Vagina (tissue), 2 donors: Measurements from ENCODE around the gene ACAA1. TPM values are rescaled to one million over a fixed set of nuclear protein-coding genes. Genes with fewer than 3 reads are reported as not detected.

Source experiments
- DNase-seq, 2 donors: peaks; one replicate each; pipeline ENCODE4 v3.0.0-alpha.2; 2017; ENCODE audit errors: extremely low spot score in 2 of 2
- H3K27ac ChIP-seq: fragments of 200-600 bp; sonication (generic); one replicate; pipeline ENCODE4 v1.5.1; 2019
- H3K27me3 ChIP-seq: fragments of 200-600 bp; sonication (generic); one replicate; pipeline ENCODE4 v1.5.1; 2019
- H3K36me3 ChIP-seq, 2 donors: fragments of 200-600 bp; sonication (generic); one replicate each; pipeline ENCODE4 v1.5.1; 2017 to 2019
- H3K4me1 ChIP-seq: fragments of 200-600 bp; sonication (generic); one replicate; pipeline ENCODE4 v1.5.1; 2019
- H3K4me3 ChIP-seq, 2 donors: fragments of 200-600 bp; sonication (generic); 1 replicate in 1 of 2; 2 replicates in 1 of 2; pipeline ENCODE4 v1.5.1; 2016 to 2019
- H3K9me3 ChIP-seq: fragments of 200-600 bp; sonication (generic); one replicate; pipeline ENCODE4 v1.5.1; 2019
- POLR2A ChIP-seq, 2 donors: fragments of 450-650 bp; IDR thresholded peaks; one replicate each; pipeline ENCODE4 v1.6.1; 2017; ENCODE audit warnings: antibody characterized with exemption in 2 of 2, mild to moderate bottlenecking in 2 of 2, moderate library complexity in 2 of 2
- POLR2AphosphoS5 ChIP-seq, 2 donors: sonication (generic); formaldehyde crosslinking; IDR thresholded peaks; one replicate each; pipeline ENCODE4 v1.9.0; 2017; ENCODE audit warnings: antibody characterized with exemption in 2 of 2, mild to moderate bottlenecking in 2 of 2, low read depth in 1 of 2; ENCODE audit not compliant: insufficient read depth in 1 of 2
- intact Hi-C: fragments of 100-400 bp; cut with DNase I; formaldehyde crosslinking; loops from one replicate; pipeline ENCODE4 v1.15.1; 2023
- total RNA-seq: library from RNA; depleted of rRNA; stranded (reverse); fragments of >200 nt; gene quantifications from one replicate; pipeline ENCODE4 v1.2.3, GENCODE V29; 2016
- TF ChIP-seq, protein P1 (sequence below), 3 experiments: fragments of 450-650 bp in 2 of 3; fragments of 200-600 bp in 1 of 3; sonication (generic) in 1 of 3; IDR thresholded peaks; one replicate each; pipeline ENCODE4 v1.5.1; 2017 to 2019; ENCODE audit warnings: antibody characterized with exemption in 3 of 3, mild to moderate bottlenecking in 2 of 3, moderate library complexity in 2 of 3

ACAA1 gene, protein sequence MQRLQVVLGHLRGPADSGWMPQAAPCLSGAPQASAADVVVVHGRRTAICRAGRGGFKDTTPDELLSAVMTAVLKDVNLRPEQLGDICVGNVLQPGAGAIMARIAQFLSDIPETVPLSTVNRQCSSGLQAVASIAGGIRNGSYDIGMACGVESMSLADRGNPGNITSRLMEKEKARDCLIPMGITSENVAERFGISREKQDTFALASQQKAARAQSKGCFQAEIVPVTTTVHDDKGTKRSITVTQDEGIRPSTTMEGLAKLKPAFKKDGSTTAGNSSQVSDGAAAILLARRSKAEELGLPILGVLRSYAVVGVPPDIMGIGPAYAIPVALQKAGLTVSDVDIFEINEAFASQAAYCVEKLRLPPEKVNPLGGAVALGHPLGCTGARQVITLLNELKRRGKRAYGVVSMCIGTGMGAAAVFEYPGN
- 53.0 TPM for total RNA-seq

DNA sequence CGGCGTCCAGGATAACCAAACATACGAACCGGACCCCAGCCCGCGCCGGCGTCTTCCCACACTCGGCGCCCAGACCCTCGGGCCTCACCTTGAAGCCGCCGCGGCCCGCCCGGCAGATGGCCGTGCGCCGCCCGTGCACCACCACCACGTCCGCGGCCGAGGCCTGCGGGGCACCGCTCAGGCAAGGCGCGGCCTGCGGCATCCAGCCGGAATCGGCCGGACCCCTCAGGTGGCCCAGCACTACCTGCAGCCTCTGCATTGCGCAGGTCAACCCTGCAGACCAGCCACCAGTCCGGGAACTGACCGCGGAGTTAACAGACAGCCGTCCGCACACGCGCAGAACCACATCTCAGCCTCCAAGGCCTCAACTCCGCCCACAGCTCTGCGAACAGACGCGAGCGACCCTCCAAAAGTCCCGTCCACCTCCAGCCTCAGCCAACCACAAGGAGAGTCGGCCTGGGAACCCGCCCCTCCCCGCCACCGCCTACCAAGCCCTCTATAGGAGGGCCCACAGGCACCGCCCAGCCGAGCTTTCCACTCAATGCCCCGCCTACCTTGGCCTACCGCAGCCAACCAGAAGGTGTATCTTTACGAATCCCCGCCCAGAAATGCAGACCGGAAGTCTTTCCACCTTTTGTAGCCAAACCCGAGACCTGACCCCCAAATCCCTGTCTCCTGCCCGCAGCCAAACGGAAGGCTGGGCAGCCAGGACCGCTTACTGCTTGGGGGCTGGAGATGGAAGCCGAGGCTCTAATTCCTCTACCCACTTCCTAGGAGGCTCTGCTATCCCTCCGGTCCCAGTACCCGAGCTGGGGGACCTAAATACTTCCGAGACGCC is at the start of gene ACAA1:
TSS of gene ACAA1 (minus strand) at position 351 of the 838 bp plus-strand sequence. CDS start at position 259, 92 bp downstream.
- H3K4me1 ChIP-seq: peaks cover 61% of the 10 kb centered on the region
- H3K9me3 ChIP-seq: no peaks in the 10 kb centered on the region
- H3K27me3 ChIP-seq: no peaks in the 10 kb centered on the region
- TF ChIP-seq POLR2A (IDR thresholded peaks at IDR 0.05) (peak in 1 of 2 donors; percentile 91), POLR2AphosphoS5 (IDR thresholded peaks at IDR 0.05; ENCODE audit: insufficient read depth in 1 of 2, low read depth in 1 of 2) (peak; percentile 97)
- TF ChIP-seq, protein P1, sequence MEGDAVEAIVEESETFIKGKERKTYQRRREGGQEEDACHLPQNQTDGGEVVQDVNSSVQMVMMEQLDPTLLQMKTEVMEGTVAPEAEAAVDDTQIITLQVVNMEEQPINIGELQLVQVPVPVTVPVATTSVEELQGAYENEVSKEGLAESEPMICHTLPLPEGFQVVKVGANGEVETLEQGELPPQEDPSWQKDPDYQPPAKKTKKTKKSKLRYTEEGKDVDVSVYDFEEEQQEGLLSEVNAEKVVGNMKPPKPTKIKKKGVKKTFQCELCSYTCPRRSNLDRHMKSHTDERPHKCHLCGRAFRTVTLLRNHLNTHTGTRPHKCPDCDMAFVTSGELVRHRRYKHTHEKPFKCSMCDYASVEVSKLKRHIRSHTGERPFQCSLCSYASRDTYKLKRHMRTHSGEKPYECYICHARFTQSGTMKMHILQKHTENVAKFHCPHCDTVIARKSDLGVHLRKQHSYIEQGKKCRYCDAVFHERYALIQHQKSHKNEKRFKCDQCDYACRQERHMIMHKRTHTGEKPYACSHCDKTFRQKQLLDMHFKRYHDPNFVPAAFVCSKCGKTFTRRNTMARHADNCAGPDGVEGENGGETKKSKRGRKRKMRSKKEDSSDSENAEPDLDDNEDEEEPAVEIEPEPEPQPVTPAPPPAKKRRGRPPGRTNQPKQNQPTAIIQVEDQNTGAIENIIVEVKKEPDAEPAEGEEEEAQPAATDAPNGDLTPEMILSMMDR (IDR thresholded peaks at IDR 0.05): peak in 1 of 3 experiments; percentile 36
- H3K36me3 ChIP-seq: peaks cover 0 to 22% of the 10 kb centered on the region in 2 donors
- intact Hi-C loops: loop anchor here (10.0 kb wide), 2 partner anchors 208 to 318 kb away; partner anchors contain the start of genes ACVR2B and XYLB
- peak within 1 kb of the TSS; percentile 80 to 85 for H3K4me3 ChIP-seq
- peak within 1 kb of the TSS; percentile 92 for H3K27ac ChIP-seq
- peak; percentile 98 to 100 for DNase-seq

- TF ChIP-seq, protein P1 (IDR thresholded peaks at IDR 0.05): no peak
- no peak for TF ChIP-seq POLR2A (IDR thresholded peaks at IDR 0.05)
- no peak for TF ChIP-seq POLR2AphosphoS5 (IDR thresholded peaks at IDR 0.05; ENCODE audit: insufficient read depth in 1 of 2, low read depth in 1 of 2)
- Histone ChIP-seq H3K27ac (no peak overlapping the region), H3K36me3 (no peaks in the 10 kb centered on the region), H3K4me3 (no peak overlapping the region), H3K9me3 (no peaks in the 10 kb centered on the region), H3K27me3 (no peaks in the 10 kb centered on the region), H3K4me1 (peaks cover 19% of the 10 kb centered on the region)
- no peak for DNase-seq
- intact Hi-C loops: no loop called here
Measured at GRCh38 chr3:38177181-38177580, 40.3 kb upstream of the ACAA1 start.

DNA sequence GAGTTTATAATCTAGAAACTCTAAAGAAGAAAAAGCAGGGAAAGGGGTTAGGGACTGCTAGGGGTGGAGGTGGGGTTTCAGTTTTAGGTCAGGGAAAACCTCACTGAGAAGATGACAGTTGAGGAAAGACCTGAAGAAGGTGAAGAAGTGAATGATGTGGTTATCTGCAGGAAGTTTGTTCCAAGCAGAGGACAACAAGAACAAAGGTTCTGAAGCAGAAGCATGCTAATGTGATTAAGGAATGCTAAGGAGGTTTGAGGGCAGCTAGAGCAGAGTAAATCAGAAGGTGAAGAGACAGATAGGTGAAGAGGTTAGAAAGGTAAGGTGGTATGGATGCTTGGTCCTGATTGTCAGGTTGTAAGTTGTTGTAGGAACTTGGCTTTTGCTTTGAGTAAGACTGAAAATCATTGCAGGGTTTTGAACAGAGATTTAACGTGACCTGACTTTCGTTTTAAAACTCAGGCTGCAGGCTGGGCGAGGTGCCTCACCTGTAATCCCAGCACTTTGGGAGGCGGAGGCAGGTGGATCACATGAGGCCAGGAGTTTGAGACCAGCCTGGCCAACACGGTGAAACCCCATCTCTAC is 37.0 kb upstream of the ACAA1 start:
- TF ChIP-seq, protein P1 (IDR thresholded peaks at IDR 0.05): no peak
- TF ChIP-seq POLR2A (IDR thresholded peaks at IDR 0.05): no peak
- TF ChIP-seq POLR2AphosphoS5 (IDR thresholded peaks at IDR 0.05; ENCODE audit: insufficient read depth in 1 of 2, low read depth in 1 of 2): no peak
- Histone ChIP-seq H3K36me3 (no peaks in the 10 kb centered on the region), H3K27ac (no peak overlapping the region), H3K4me1 (peaks cover 25% of the 10 kb centered on the region), H3K27me3 (no peaks in the 10 kb centered on the region), H3K4me3 (no peak overlapping the region), H3K9me3 (no peaks in the 10 kb centered on the region)
- no peak for DNase-seq
- intact Hi-C loops: no loop called here

GRCh38 chr3:38171622-38172021 is 34.7 kb upstream of the ACAA1 start:
- no peaks in the 10 kb centered on the region for H3K36me3 ChIP-seq
- TF ChIP-seq POLR2AphosphoS5 (IDR thresholded peaks at IDR 0.05; ENCODE audit: insufficient read depth in 1 of 2, low read depth in 1 of 2) (no peak), POLR2A (IDR thresholded peaks at IDR 0.05) (no peak)
- TF ChIP-seq, protein P1 (IDR thresholded peaks at IDR 0.05): no peak
- H3K9me3 ChIP-seq: no peaks in the 10 kb centered on the region
- intact Hi-C loops: no loop called here
- H3K4me1 ChIP-seq: peaks cover 48% of the 10 kb centered on the region
- DNase-seq: no peak
- no peak overlapping the region for H3K4me3 ChIP-seq
- no peaks in the 10 kb centered on the region for H3K27me3 ChIP-seq
- no peak overlapping the region for H3K27ac ChIP-seq
